RWPE2 (cell line): ENCODE measurements around the gene RAX.

Experiments
- ATAC-seq: fragments of 200-7000 bp; cut with Tn5 transposase; 3 replicates; pipeline ENCODE4 v1.9.1; 2021; ENCODE audit warnings: low read depth
- DNase-seq: peaks from one replicate; pipeline ENCODE4 v3.0.0-alpha.2; 2020; ENCODE audit warnings: low spot score
- H3K27ac ChIP-seq: fragments of 450-650 bp; 2 replicates; pipeline ENCODE4 v1.5.1; 2017; ENCODE audit warnings: mild to moderate bottlenecking; ENCODE audit not compliant: poor library complexity, severe bottlenecking
- H3K27me3 ChIP-seq: fragments of 250-450 bp; sonication (Bioruptor Pico); 2 replicates; pipeline ENCODE4 v1.5.1; 2021; ENCODE audit warnings: mild to moderate bottlenecking, moderate library complexity; ENCODE audit not compliant: insufficient read depth, poor library complexity, severe bottlenecking
- H3K36me3 ChIP-seq: fragments of 250-450 bp; sonication (Bioruptor Pico); 2 replicates; pipeline ENCODE4 v1.5.1; 2020; ENCODE audit warnings: low read depth, mild to moderate bottlenecking, moderate library complexity
- H3K4me1 ChIP-seq: fragments of 250-450 bp; sonication (Bioruptor Pico); 2 replicates; pipeline ENCODE4 v1.5.1; 2021; ENCODE audit warnings: mild to moderate bottlenecking, moderate library complexity; ENCODE audit not compliant: insufficient read depth, poor library complexity, severe bottlenecking
- H3K4me3 ChIP-seq: fragments of 250-450 bp; sonication (Bioruptor Pico); 2 replicates; pipeline ENCODE4 v1.5.1; 2021; ENCODE audit warnings: mild to moderate bottlenecking, moderate library complexity; ENCODE audit not compliant: severe bottlenecking
- H3K9me3 ChIP-seq: fragments of 250-450 bp; sonication (Bioruptor Pico); 2 replicates; pipeline ENCODE4 v1.5.1; 2021; ENCODE audit warnings: mild to moderate bottlenecking, moderate library complexity; ENCODE audit not compliant: severe bottlenecking
- CTCF ChIP-seq: fragments of 450-650 bp; IDR thresholded peaks from one replicate; pipeline ENCODE4 v1.5.1; 2017; ENCODE audit warnings: mild to moderate bottlenecking, moderate library complexity; ENCODE audit not compliant: poor library complexity, severe bottlenecking

RAX gene

DNA sequence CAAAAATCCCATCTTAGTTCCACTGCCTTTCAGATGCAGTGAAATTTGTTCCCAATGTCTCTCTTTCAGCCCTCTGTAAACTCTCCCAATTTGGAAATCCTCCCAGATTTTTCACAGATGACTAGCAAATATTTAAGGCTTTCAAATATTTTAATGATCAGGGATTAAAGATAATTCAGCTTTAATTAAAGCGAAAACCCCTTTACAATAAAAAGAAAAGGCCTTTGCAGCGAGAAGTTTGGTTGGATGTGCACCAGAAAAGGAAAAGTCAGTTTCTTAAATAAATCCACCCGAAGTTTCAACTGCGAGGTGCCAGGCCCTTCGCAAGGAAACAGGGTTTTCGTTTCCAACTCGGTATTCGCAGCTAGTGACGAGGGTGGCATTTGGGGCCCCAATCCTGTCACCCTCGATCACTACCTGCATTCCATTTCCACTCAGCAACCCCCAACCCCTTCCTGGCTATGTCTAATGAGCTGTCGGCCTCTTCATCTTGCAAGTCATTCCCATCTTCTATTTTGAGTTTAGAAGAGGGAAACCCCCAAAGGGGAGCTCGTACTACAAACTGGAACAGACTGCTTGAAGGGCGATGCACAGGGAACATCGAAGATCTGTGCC is 1.5 kb downstream of the RAX start:
- H3K27me3 ChIP-seq: peaks cover 99% of the 10 kb centered on the region
- no peaks in the 10 kb centered on the region for H3K4me1 ChIP-seq
- H3K36me3 ChIP-seq: no peaks in the 10 kb centered on the region
- H3K27ac ChIP-seq: no peak overlapping the region
- ATAC-seq (no peak), DNase-seq (no peak)
- TF ChIP-seq CTCF: no peak
- no peak overlapping the region for H3K4me3 ChIP-seq
- no peaks in the 10 kb centered on the region for H3K9me3 ChIP-seq

DNA sequence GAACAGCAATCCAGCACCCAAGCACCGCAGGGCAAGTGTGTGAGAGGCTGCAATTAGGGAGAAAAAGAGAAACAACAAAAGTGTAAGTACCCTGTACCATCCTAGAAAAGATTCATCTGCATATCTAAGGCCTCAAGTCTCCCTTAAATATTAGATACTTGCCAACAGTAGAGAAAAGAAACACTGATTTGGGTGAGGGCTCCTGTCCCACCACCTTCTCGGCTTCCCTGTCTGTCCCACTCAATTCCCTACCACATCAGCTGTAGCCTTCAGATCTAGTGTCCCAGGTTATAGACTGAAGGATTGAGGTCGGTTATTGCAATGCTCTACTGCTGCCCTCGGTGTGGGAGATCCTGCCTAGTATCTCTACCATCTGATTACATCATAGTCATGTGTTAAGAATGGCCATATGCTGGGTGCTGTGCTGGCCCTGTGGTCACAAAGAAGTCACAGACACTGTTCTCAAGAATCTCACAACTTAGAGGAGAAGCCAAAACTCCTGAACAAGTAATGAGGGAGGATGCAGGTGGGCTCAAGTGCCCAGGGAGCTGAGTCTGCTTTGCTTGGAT is 2.5 kb downstream of the RAX start:
- no peak overlapping the region for H3K27ac ChIP-seq
- H3K9me3 ChIP-seq: no peaks in the 10 kb centered on the region
- no peaks in the 10 kb centered on the region for H3K36me3 ChIP-seq
- H3K4me1 ChIP-seq: no peaks in the 10 kb centered on the region
- peaks cover 99% of the 10 kb centered on the region for H3K27me3 ChIP-seq
- DNase-seq (no peak), ATAC-seq (no peak)
- no peak overlapping the region for H3K4me3 ChIP-seq
- TF ChIP-seq CTCF: no peak

DNA sequence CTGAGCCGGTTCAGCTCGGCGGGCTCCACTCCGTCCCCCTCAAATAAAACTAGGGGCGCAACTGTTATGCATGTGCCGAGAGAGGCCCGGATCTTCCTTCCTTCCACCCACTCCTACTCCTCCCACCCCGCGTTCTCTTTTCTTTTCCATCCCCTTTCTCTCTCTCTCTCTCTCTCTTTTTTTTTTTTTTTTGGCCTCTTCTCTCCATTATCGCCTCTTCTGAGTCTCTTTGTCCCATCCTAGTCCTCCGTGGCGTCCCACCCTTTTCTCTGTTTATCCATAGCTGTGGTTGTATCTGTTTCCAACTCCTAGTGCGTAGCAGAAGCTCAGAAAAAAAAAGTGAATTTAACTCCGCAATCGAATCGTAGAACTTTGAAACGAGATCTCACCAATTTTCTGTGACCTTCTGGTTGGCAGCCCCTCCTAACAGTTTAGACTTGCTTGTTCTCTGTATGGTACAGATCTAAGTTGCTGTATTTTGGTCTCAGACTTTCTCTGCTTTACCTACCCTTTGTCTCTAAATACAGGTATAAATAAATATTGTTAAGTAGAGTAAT is 3.6 kb downstream of the RAX start:
- Histone ChIP-seq H3K27me3 (peaks cover 99% of the 10 kb centered on the region), H3K4me3 (no peak overlapping the region)

DNA sequence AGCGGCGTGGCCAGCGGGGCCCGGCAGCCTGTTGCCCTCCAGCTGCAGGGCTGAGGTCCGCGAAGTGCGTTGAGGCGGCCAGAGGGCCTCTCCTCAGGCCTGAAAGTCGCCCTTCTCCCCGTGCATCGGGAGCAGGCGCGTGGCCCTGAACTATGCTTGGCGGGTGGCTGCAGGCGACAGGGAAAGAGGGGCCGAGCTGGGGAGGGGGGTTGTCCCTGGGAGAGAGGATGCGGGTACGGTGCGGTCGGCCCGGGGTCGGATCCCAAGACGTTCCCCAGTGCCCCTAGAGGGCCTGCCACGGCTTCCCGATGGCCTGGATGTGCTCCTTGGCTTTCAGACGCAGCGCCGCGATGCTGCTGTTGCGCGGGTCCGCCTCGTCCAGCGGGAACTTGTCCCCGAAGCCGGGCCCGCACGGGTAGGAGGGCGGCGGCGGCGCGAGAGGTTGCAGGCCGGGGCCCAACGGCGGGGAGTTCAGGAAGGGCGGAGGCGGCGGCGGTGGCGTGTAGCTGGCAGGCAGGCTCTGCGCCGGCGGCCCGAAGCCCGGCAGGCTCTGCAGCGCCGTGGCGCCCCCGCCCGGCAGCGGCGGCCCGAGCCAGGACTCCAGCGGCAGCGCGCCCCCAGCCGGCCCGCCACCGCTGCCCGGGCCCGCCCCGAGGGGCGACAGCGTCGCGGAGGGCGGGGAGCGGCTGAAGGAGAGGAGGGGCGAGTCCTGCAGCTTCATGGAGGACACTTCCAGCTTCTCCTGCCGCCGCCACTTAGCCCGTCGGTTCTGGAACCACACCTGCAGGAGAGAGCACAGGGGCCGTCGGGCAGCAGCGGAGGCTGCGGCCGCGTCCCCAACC is 4.3 kb downstream of the RAX start:
- DNase-seq: no peak
- peaks cover 99% of the 10 kb centered on the region for H3K27me3 ChIP-seq
- no peak overlapping the region for H3K4me3 ChIP-seq

More for the DNA sequence above, 3.6 kb downstream of the RAX start:
- no peak for ATAC-seq
- no peak overlapping the region for H3K27ac ChIP-seq
- H3K4me1 ChIP-seq: no peaks in the 10 kb centered on the region
- no peaks in the 10 kb centered on the region for H3K9me3 ChIP-seq
- no peak for DNase-seq
- no peak for TF ChIP-seq CTCF
- H3K36me3 ChIP-seq: no peaks in the 10 kb centered on the region

More for the DNA sequence above, 4.3 kb downstream of the RAX start:
- Histone ChIP-seq H3K36me3 (no peaks in the 10 kb centered on the region), H3K9me3 (no peaks in the 10 kb centered on the region), H3K4me1 (no peaks in the 10 kb centered on the region), H3K27ac (no peak overlapping the region)
- ATAC-seq: peak; percentile 16; the same call in 1 of the 3 replicates
- TF ChIP-seq CTCF: peak; percentile 33
